Neuron (in vitro differentiated cells): ENCODE measurements around the gene AADAT.
"Not testable (repeated sequence)": the region's sequence is repeated elsewhere in the genome, so short reads cannot be mapped to it uniquely, and the experiment has no call there.

Source experiments
- H2AFZ ChIP-seq: one replicate; pipeline ENCODE4 v1.6.1; 2013; ENCODE audit warnings: low read depth, mild to moderate bottlenecking, inconsistent platforms, low read length, moderate library complexity
- H3K27me3 ChIP-seq: one replicate; pipeline ENCODE4 v1.6.1; 2013; ENCODE audit warnings: low read length; ENCODE audit not compliant: insufficient read depth
- H3K36me3 ChIP-seq: one replicate; pipeline ENCODE4 v1.6.1; 2013; ENCODE audit warnings: low read length; ENCODE audit not compliant: insufficient read depth
- H3K4me1 ChIP-seq: one replicate; pipeline ENCODE4 v1.6.1; 2013; ENCODE audit warnings: low read length; ENCODE audit not compliant: insufficient read depth
- H3K4me3 ChIP-seq: 2 replicates; pipeline ENCODE4 v1.5.1; 2013; ENCODE audit warnings: mild to moderate bottlenecking, low read length, moderate library complexity
- H3K9me3 ChIP-seq: one replicate; pipeline ENCODE4 v1.6.1; 2013; ENCODE audit warnings: low read length

Gene AADAT

DNA sequence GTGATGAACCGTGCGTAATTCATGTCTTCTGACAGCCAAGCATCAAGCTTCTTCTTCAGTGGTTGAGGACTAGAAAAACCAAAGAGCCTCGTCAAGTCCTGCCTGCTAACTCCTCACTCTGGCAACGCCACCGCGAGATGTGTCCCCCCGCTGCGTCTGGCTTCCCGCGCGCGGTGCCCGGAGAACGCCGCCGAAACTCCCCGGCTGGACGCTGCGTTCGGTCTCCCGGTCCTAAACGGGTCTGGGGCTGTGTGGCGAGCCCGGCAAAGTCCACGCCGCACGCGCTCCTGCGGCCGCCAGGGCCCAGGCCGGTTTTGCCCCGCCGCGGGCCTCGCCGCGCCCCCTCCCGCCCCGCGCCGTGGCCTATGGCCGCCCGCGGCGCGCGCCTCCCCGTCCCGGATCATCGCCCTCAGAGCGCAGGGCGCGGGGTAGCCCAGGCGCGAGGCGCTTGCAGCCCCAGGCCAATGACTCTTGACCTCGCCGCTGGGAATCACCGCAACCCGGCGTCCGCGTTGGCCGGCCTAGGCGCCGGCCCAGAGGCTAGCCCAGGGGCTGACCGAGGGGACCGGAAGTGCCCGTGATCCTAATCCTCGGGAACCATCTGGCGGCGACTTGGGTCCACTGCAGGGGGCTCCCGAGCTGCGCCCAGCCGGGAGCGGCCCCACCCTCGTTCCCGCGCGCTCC is at the start of gene AADAT:
Gene AADAT, minus strand, starts transcription at position 289 of the 684 bp plus-strand sequence. Its CDS starts 266 bp downstream, at position 23.
- Histone ChIP-seq H2AFZ (peak within 1 kb of the TSS; percentile 69), H3K27me3 (no peaks in the 10 kb centered on the region), H3K4me3 (peak within 1 kb of the TSS; percentile 66), H3K9me3 (no peaks in the 10 kb centered on the region), H3K4me1 (peaks cover 16% of the 10 kb centered on the region), H3K36me3 (peaks cover 35% of the 10 kb centered on the region)

DNA sequence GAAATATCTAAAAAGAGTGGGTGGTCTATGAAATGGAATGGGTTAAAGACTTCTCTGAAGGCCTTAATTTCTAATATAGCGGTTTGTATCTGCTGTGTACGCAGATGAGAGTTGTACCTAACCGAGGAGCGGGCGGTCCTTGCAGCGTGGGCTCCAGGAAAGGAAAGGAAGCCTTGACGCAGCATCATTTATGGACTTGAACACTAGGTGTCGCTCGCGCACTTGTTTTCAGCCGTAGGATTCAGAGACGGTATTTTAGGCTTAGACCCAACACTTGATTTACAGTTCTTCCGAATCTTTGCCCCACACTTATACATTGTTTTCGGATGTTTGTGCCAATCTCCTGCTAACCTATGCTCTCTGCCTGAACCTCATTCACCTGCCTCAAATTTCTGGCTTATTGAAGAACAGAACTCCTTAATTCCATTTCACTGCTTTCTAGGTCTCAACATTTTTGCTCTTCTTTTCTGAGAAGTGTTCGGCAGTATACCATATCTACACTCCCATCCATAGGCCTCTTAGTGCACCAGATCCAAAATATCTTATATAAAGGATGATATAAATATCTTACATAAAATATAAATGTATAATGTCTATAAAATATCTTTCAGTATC is 48.9 kb upstream of the AADAT start:
- Histone ChIP-seq H3K4me1 (no peaks in the 10 kb centered on the region), H3K36me3 (no peaks in the 10 kb centered on the region), H2AFZ (no peak overlapping the region), H3K9me3 (no peaks in the 10 kb centered on the region), H3K4me3 (no peak overlapping the region), H3K27me3 (no peaks in the 10 kb centered on the region)

DNA sequence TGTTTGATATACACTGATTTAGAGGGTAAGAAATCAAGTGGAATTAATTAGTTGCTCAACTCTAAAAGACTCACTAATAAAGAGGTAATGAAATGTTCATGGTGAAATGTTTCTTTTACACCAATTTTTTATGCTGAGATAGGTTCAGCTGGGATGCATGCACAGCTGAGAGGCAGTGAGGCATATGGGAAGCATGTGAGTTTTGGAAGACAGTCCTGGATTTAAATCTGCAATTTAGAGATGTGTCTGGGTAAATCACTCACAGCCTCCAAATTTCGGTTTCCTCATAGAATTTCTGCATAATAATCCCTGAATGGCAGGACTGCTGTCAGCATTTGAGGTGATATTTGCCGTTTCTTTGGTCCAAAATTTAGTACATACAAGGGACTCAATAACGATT is 48.2 kb upstream of the AADAT start:
- no peaks in the 10 kb centered on the region for H3K36me3 ChIP-seq
- H3K9me3 ChIP-seq: peaks cover 2% of the 10 kb centered on the region
- H2AFZ ChIP-seq: no peak overlapping the region

DNA sequence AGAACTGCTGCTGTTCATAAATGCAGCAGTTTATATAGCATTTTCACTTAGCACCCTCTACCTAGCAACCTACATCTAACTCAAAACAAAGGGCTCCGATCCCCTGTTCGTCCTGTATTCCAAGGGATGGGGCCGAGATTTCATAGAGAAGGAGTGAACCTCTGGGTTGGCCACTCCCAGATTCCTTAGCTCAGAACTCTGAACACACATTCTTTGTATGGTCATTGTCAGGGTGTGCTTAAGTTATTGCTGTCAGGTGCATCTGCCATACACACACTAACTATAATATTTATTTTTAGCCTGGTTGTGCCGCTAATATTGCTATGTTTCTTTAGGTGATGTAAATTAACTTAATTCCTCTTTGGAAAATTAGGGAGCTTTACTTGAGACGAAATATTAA is 47.7 kb upstream of the AADAT start:
- H3K36me3 ChIP-seq: no peaks in the 10 kb centered on the region
- H3K27me3 ChIP-seq: no peaks in the 10 kb centered on the region
- no peak overlapping the region for H2AFZ ChIP-seq
- no peak overlapping the region for H3K4me3 ChIP-seq
- H3K9me3 ChIP-seq: peaks cover 2% of the 10 kb centered on the region
- H3K4me1 ChIP-seq: no peaks in the 10 kb centered on the region

More for the DNA sequence above, 48.2 kb upstream of the AADAT start:
- H3K4me1 ChIP-seq: no peaks in the 10 kb centered on the region
- no peak overlapping the region for H3K4me3 ChIP-seq
- H3K27me3 ChIP-seq: no peaks in the 10 kb centered on the region

DNA sequence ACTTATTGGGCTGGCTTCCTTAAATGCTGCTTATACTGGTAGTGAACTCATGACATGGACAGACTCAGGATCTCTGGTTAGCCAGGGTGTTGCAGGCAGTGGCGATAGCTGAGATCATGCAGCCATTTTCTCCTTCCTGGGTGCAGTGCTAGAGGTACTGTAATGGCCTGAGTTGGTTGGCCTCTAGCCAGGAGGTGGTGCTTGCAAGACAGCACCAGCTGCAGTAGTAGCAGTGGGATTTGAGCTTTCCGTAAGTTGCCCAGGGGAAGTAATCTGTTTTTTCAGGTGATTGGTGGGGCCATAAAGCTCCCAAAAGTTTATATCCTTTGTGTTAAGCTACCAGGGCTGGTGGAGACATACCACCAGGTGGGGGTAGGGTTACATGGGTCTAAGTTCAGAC is 45.1 kb upstream of the AADAT start:
- no peaks in the 10 kb centered on the region for H3K4me1 ChIP-seq
- no peak overlapping the region for H3K4me3 ChIP-seq
- no peaks in the 10 kb centered on the region for H3K27me3 ChIP-seq
- no peaks in the 10 kb centered on the region for H3K36me3 ChIP-seq
- H2AFZ ChIP-seq: no peak overlapping the region
- H3K9me3 ChIP-seq: peaks cover 2% of the 10 kb centered on the region

DNA sequence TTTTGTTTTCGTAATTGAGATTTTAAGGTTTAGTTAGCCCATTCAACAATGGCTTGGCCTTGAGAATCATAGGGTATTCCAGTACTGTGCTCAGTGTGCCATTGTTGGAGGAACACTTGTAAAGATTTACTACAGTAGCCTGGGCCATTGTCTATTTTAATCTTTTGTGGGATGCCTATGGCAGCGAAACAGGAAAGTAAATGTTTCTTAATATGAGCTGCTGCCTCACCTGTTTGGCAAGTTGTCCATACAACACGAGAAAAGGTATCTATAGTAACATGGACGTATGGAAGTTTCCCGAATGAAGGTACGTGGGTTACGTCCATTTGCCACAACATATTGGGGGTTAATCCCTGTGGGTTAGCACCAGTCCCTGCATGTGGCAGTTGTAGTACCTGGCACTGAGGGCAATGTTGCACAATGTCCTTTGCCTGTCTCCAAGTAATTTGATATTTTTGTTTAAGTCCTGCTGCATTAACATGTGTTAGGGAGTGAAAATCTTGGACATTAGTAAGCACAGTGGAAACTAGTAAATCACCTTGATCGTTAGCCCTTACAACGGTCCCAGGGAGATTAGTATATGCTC is 38.6 kb upstream of the AADAT start:
- H3K9me3 ChIP-seq: peaks cover 2% of the 10 kb centered on the region

DNA sequence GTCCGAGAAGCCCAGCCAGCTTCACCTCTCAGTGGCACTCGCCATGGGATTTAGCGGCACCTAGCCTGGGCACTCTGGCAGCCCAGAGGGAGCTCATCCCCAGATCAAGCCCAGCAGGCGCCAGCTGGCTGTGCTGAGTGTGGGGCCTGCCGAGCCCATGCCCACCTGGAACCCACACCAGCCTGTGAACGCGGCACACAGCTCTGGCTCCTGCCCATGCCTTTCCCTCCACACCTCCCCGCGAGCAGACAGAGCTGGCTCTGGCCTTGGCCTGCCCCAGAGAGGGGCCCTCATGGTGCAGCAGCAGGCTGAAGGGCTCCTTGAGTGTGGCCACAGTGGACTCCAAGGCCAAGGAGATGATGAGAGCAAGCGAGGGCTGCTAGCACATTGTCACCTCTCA is 38.0 kb upstream of the AADAT start:
- no peaks in the 10 kb centered on the region for H3K9me3 ChIP-seq
- H2AFZ ChIP-seq: no peak overlapping the region
- no peaks in the 10 kb centered on the region for H3K27me3 ChIP-seq
- H3K4me1 ChIP-seq: no peaks in the 10 kb centered on the region
- no peaks in the 10 kb centered on the region for H3K36me3 ChIP-seq
- H3K4me3 ChIP-seq: no peak overlapping the region

More for the DNA sequence above, 38.6 kb upstream of the AADAT start:
- Histone ChIP-seq H3K27me3 (no peaks in the 10 kb centered on the region), H2AFZ (no peak overlapping the region), H3K36me3 (no peaks in the 10 kb centered on the region), H3K4me1 (no peaks in the 10 kb centered on the region), H3K4me3 (no peak overlapping the region)

DNA sequence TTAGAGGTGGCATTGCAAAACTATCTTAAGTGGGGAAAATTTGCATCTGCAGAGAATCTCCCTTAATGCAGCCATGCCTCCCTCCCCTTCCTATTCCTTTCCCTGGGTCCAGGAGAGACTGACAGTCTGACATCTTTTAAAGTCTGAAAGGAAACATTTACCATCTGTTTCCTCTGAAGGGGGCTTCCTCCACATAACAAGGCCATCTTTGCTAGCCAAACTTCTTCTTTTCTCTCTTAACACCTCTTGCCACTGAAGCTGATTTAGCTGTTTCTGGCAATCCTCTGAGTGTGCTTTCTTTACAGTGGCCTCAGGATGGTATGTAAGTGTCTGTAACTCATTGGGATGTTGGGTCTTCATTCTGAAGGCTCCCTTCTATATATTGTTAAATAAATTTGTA is 34.6 kb upstream of the AADAT start:
- no peak overlapping the region for H2AFZ ChIP-seq
- H3K36me3 ChIP-seq: no peaks in the 10 kb centered on the region
- H3K4me3 ChIP-seq: no peak overlapping the region

DNA sequence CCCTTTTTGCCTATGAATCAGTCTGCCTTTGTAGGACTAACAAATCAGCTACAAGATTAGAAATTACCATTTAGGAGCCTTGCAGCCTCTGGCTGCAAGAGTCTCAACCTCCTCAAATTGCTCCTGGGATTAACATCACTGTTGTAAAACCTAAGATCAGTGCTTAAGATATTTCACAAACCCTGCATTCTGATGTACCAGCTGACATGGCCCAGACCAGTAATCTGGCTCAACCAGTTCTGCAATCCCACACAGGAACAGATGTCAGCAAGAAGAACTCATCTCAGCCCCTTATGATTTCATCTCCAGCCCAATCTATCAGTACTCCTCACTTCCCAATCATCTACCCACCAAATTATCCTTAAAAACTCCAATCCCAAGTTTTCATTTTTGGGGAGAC is 32.5 kb upstream of the AADAT start:
- Histone ChIP-seq H3K4me1 (no peaks in the 10 kb centered on the region), H2AFZ (no peak overlapping the region), H3K9me3 (no peaks in the 10 kb centered on the region), H3K36me3 (no peaks in the 10 kb centered on the region), H3K27me3 (no peaks in the 10 kb centered on the region), H3K4me3 (no peak overlapping the region)

More for the DNA sequence above, 34.6 kb upstream of the AADAT start:
- Histone ChIP-seq H3K27me3 (no peaks in the 10 kb centered on the region), H3K4me1 (no peaks in the 10 kb centered on the region), H3K9me3 (no peaks in the 10 kb centered on the region)

DNA sequence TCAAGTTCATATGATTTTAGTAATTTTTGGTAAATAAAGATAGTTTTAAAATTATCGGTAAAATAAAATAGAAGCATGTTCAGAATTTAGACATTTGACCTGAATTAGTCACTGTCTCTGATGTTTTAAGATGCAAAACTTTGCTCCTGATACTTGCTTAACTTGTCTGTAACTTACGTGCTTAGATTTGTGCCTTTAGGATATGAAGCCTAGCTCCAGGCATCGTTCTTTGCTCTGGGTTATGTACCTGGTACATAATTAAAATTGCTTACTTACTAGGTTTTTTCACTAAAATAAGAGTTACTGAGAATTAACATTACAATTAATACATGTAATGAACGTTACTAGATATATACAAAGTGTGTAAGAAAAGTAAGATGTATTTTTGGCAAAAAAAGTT is 24.9 kb upstream of the AADAT start:
- H2AFZ ChIP-seq: no peak overlapping the region
- H3K4me1 ChIP-seq: peaks cover 9% of the 10 kb centered on the region
- H3K36me3 ChIP-seq: no peaks in the 10 kb centered on the region
- H3K27me3 ChIP-seq: peaks cover 2% of the 10 kb centered on the region
- no peaks in the 10 kb centered on the region for H3K9me3 ChIP-seq
- H3K4me3 ChIP-seq: no peak overlapping the region

DNA sequence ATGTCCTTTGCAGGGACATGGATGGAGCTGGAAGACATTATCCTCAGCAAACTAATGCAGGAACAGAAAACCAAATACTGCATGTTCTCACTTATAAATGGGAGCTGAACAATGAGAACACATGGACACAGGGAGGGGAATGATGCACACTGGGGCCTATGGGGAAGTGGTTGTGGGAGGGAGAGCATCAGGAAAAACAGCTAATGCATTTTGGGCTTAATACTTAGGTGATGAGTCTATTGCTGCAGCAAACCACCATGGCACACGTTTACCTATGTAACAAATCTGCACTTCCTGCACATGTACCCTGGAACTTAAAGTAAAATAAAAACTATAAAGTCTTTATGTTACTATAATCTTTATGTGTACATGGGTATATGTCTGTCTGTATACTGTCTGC is 24.4 kb upstream of the AADAT start:
- not testable (repeated sequence) for H2AFZ ChIP-seq, H3K36me3 ChIP-seq, H3K27me3 ChIP-seq, H3K9me3 ChIP-seq, H3K4me3 ChIP-seq
- H3K4me1 ChIP-seq: peaks cover 13% of the 10 kb centered on the region

DNA sequence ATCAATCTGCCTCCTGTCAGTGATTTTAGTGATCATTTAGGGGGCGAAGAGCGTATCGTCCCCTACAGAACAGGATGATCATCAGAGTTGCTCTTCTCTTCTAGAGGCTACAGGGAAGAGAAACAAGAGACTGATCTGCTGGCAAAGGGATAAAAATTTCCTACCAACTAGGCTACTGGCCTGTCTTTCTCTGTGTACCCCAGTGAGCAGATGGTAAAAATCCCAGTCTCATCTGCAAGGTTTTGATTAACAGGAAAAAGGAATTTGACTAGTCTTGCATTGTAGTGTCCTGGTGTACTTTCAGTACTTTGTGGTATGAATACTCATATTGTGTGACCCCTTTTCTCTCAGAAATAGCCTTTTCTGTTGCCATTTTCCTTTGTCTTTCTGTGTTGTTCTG is 21.8 kb upstream of the AADAT start:
- Histone ChIP-seq H3K4me3 (no peak overlapping the region), H3K4me1 (peaks cover 18% of the 10 kb centered on the region), H3K27me3 (peaks cover 5% of the 10 kb centered on the region), H3K9me3 (no peaks in the 10 kb centered on the region), H2AFZ (no peak overlapping the region), H3K36me3 (no peaks in the 10 kb centered on the region)

DNA sequence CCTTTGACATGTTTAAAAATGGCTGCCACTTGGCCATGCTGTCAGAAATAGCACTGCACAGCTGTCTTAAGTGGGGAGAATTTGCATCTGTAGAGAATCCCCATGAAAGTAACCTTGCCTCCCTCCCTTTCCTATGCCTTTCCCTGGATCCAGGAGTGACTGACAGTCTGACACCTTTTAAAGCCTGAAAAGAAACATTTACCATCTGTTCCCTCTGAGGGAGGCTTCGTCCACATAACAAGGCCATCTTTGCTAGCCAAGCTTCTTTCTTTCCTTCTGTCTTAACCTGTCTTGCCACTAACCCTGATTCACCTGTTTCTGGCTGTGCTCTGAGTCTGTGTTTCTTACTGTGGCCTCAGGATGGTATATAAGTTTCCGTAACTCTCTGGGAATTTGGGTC is 21.3 kb upstream of the AADAT start:
- H3K36me3 ChIP-seq: no peaks in the 10 kb centered on the region
- H3K9me3 ChIP-seq: no peaks in the 10 kb centered on the region
- peaks cover 5% of the 10 kb centered on the region for H3K27me3 ChIP-seq
- H3K4me1 ChIP-seq: peaks cover 18% of the 10 kb centered on the region
- H3K4me3 ChIP-seq: no peak overlapping the region
- no peak overlapping the region for H2AFZ ChIP-seq
